HCT116 (cell line): ENCODE measurements around the gene MAGEA9.

Experiments used
- EZH2 ChIP-seq: fragments of 200-600 bp; sonication (generic); IDR thresholded peaks from 2 replicates; pipeline ENCODE4 v1.6.1; 2017; ENCODE audit warnings: antibody characterized with exemption, mixed run types
- POLR2A ChIP-seq: IDR thresholded peaks from 2 replicates; pipeline ENCODE4 v1.7.0; 2011; ENCODE audit warnings: borderline replicate concordance; ENCODE audit not compliant: insufficient read depth, insufficient read length; ENCODE audit errors: extremely low read depth
- POLR2AphosphoS5 ChIP-seq: IDR thresholded peaks from 2 replicates; pipeline ENCODE4 v1.6.1; 2011; ENCODE audit warnings: mild to moderate bottlenecking, low read depth, low read length, moderate library complexity
- RAD21 ChIP-seq: IDR thresholded peaks from 2 replicates; pipeline ENCODE4 v1.6.1; 2012; ENCODE audit warnings: low read depth, mild to moderate bottlenecking
- SP1 ChIP-seq: IDR thresholded peaks from 2 replicates; pipeline ENCODE4 v1.6.1; 2012; ENCODE audit warnings: low read depth
- ZNF274 ChIP-seq: fragments of 200-500 bp; sonication (Bioruptor generic); IDR thresholded peaks from 2 replicates; pipeline ENCODE4 v1.6.1; 2014; ENCODE audit warnings: mild to moderate bottlenecking, low read depth, low read length, inconsistent platforms
- TF ChIP-seq, protein P1 (sequence below), 3 experiments: fragments of 200-600 bp in 1 of 3; sonication (generic) in 1 of 3; IDR thresholded peaks in 2 of 3; conservative IDR thresholded peaks in 1 of 3; 2 replicates each; pipeline ENCODE4 v1.5.1; 2012 to 2017; ENCODE audit warnings: low read depth in 2 of 3, low read length in 2 of 3, antibody characterized with exemption in 1 of 3, borderline replicate concordance in 1 of 3, control low read depth in 1 of 3, mild to moderate bottlenecking in 1 of 3, mixed read lengths in 1 of 3, mixed run types in 1 of 3, moderate library complexity in 1 of 3; ENCODE audit not compliant: insufficient read depth in 1 of 3
- TF ChIP-seq, protein P2 (sequence below): IDR thresholded peaks from 2 replicates; pipeline ENCODE4 v1.6.1; 2012; ENCODE audit warnings: low read depth

DNA sequence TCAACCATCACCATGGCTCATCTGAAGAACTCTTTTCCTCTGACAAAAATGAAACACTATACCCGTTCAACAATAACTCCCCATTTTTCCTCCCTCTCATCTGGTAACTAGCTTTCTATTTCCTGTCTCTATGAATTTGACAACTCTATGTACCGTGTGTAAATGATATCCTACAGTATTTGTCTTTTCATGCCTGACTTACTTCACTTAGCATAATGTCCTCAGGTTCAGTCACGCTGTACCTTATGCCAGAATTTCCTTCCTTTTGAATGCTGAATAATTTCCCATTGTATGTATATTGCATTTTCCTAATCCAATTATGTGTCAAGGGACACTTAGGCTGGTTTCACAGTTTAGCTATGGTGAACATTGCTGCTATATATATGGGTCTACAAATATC is 18.2 kb downstream of the MAGEA9 start:
- TF ChIP-seq, protein P1, sequence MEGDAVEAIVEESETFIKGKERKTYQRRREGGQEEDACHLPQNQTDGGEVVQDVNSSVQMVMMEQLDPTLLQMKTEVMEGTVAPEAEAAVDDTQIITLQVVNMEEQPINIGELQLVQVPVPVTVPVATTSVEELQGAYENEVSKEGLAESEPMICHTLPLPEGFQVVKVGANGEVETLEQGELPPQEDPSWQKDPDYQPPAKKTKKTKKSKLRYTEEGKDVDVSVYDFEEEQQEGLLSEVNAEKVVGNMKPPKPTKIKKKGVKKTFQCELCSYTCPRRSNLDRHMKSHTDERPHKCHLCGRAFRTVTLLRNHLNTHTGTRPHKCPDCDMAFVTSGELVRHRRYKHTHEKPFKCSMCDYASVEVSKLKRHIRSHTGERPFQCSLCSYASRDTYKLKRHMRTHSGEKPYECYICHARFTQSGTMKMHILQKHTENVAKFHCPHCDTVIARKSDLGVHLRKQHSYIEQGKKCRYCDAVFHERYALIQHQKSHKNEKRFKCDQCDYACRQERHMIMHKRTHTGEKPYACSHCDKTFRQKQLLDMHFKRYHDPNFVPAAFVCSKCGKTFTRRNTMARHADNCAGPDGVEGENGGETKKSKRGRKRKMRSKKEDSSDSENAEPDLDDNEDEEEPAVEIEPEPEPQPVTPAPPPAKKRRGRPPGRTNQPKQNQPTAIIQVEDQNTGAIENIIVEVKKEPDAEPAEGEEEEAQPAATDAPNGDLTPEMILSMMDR (IDR thresholded peaks at IDR 0.05 in 2 of 3, conservative IDR thresholded peaks at IDR 0.05 in 1 of 3; ENCODE audit: borderline replicate concordance in 1 of 3, insufficient read depth in 1 of 3, low read depth in 2 of 3, low read length in 2 of 3), result no peak
- TF ChIP-seq POLR2A (no peak), RAD21 (no peak), POLR2AphosphoS5 (no peak), ZNF274 (no peak), SP1 (no peak), EZH2 (no peak)
- TF ChIP-seq, protein P2, sequence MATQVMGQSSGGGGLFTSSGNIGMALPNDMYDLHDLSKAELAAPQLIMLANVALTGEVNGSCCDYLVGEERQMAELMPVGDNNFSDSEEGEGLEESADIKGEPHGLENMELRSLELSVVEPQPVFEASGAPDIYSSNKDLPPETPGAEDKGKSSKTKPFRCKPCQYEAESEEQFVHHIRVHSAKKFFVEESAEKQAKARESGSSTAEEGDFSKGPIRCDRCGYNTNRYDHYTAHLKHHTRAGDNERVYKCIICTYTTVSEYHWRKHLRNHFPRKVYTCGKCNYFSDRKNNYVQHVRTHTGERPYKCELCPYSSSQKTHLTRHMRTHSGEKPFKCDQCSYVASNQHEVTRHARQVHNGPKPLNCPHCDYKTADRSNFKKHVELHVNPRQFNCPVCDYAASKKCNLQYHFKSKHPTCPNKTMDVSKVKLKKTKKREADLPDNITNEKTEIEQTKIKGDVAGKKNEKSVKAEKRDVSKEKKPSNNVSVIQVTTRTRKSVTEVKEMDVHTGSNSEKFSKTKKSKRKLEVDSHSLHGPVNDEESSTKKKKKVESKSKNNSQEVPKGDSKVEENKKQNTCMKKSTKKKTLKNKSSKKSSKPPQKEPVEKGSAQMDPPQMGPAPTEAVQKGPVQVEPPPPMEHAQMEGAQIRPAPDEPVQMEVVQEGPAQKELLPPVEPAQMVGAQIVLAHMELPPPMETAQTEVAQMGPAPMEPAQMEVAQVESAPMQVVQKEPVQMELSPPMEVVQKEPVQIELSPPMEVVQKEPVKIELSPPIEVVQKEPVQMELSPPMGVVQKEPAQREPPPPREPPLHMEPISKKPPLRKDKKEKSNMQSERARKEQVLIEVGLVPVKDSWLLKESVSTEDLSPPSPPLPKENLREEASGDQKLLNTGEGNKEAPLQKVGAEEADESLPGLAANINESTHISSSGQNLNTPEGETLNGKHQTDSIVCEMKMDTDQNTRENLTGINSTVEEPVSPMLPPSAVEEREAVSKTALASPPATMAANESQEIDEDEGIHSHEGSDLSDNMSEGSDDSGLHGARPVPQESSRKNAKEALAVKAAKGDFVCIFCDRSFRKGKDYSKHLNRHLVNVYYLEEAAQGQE, result no peak
